ENCODE data around the gene ADAT3.
"Not testable (repeated sequence)": the region's sequence is repeated elsewhere in the genome, so short reads cannot be mapped to it uniquely, and the experiment has no call there.

- TF ChIP-seq CTCF (IDR thresholded peaks at IDR 0.05; ENCODE audit: low read length); EZH2 (optimal IDR thresholded peaks at IDR 0.05; ENCODE audit: low read depth, low read length): not testable (repeated sequence)
Measured at GRCh38 chr19:1875265-1875645, 29.9 kb upstream of the ADAT3 start.
